ENCODE measurements around the gene REXO4. TPM values are rescaled to one million over a fixed set of nuclear protein-coding genes. Genes with fewer than 3 reads are reported as not detected.
A peak's percentile ranks its signal among the peaks of the same experiment; 100 is the strongest.

The REXO4 gene
- total and polyA plus RNA-seq, 9 of the 15 experiments (the other 6 are each of a cell fraction or from before 2014, with no cell fraction given), result 3.4 to 72.9 (median 31.1) TPM

GRCh38 chr9:133375724-133376654, 41.8 kb downstream of the REXO4 start, which contains the start of the genes STKLD1 and SURF4 (continued):
- TF ChIP-seq CEBPZ (IDR thresholded peaks at IDR 0.05; ENCODE audit: borderline replicate concordance, low read depth, low read length) (no peak), ZNF24 (IDR thresholded peaks at IDR 0.05) (peak; percentile 37; the same call in 1 of the 2 replicates), ZBTB9 (CRISPR knock-in tag; IDR thresholded peaks at IDR 0.05) (no peak; the same call in 1 of the 2 replicates), SRF (CRISPR knock-in tag; IDR thresholded peaks at IDR 0.05) (peak in 1 of 2 experiments; percentile 50; a peak in 1 of 4 replicates), RUNX1 (IDR thresholded peaks at IDR 0.05; ENCODE audit: low read depth) (no peak), NBN (IDR thresholded peaks at IDR 0.05; ENCODE audit: low read depth) (no peak), RB1 (IDR thresholded peaks at IDR 0.05; ENCODE audit: low read depth) (peak; percentile 64), PRPF4 (IDR thresholded peaks at IDR 0.05; ENCODE audit: insufficient read depth, low read depth, low read length, poor library complexity, severe bottlenecking) (no peak), MLLT1 (IDR thresholded peaks at IDR 0.05) (no peak), ZNF263 (CRISPR knock-in tag; IDR thresholded peaks at IDR 0.05; ENCODE audit: borderline replicate concordance) (peak; percentile 66; the same call in 1 of the 2 replicates)
- TF ChIP-seq, protein P1, sequence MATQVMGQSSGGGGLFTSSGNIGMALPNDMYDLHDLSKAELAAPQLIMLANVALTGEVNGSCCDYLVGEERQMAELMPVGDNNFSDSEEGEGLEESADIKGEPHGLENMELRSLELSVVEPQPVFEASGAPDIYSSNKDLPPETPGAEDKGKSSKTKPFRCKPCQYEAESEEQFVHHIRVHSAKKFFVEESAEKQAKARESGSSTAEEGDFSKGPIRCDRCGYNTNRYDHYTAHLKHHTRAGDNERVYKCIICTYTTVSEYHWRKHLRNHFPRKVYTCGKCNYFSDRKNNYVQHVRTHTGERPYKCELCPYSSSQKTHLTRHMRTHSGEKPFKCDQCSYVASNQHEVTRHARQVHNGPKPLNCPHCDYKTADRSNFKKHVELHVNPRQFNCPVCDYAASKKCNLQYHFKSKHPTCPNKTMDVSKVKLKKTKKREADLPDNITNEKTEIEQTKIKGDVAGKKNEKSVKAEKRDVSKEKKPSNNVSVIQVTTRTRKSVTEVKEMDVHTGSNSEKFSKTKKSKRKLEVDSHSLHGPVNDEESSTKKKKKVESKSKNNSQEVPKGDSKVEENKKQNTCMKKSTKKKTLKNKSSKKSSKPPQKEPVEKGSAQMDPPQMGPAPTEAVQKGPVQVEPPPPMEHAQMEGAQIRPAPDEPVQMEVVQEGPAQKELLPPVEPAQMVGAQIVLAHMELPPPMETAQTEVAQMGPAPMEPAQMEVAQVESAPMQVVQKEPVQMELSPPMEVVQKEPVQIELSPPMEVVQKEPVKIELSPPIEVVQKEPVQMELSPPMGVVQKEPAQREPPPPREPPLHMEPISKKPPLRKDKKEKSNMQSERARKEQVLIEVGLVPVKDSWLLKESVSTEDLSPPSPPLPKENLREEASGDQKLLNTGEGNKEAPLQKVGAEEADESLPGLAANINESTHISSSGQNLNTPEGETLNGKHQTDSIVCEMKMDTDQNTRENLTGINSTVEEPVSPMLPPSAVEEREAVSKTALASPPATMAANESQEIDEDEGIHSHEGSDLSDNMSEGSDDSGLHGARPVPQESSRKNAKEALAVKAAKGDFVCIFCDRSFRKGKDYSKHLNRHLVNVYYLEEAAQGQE (IDR thresholded peaks at IDR 0.05; ENCODE audit: borderline replicate concordance), result no peak; the same call in 1 of the 2 replicates
- TF ChIP-seq, protein P1 (CRISPR knock-in tag; IDR thresholded peaks at IDR 0.05; ENCODE audit: low read depth), result no peak
